Measurements from ENCODE around the gene MMP27.

DNA sequence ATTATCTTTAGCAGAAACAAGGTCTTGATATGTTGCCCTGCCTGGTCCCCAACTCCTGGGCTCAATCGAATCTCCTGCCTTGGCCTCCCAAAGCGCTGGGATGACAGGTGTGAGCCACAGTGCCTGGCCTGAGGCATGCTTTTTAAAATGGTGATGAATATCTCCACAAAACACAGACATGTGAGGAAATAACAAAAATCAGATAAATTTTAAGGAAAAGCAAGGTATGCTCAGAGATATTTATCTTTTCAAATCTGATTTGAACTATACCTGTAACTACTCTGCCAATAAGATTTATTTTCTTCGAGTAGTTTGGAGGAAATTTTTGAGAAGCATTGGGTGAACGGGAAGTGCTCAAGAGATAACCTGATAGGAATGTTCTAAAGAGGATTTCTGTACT lies 44.5 kb downstream of the MMP27 start:
- TF ChIP-seq POLR2AphosphoS5 (IDR thresholded peaks at IDR 0.05) = no peak
- TF ChIP-seq, protein P1, sequence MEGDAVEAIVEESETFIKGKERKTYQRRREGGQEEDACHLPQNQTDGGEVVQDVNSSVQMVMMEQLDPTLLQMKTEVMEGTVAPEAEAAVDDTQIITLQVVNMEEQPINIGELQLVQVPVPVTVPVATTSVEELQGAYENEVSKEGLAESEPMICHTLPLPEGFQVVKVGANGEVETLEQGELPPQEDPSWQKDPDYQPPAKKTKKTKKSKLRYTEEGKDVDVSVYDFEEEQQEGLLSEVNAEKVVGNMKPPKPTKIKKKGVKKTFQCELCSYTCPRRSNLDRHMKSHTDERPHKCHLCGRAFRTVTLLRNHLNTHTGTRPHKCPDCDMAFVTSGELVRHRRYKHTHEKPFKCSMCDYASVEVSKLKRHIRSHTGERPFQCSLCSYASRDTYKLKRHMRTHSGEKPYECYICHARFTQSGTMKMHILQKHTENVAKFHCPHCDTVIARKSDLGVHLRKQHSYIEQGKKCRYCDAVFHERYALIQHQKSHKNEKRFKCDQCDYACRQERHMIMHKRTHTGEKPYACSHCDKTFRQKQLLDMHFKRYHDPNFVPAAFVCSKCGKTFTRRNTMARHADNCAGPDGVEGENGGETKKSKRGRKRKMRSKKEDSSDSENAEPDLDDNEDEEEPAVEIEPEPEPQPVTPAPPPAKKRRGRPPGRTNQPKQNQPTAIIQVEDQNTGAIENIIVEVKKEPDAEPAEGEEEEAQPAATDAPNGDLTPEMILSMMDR (IDR thresholded peaks at IDR 0.05) = no peak
- no peak for TF ChIP-seq EP300 (IDR thresholded peaks at IDR 0.05)

Measured in upper lobe of left lung (tissue), 4 donors.